GM23338 (cell line): ENCODE measurements around the gene CNTN5. TPM values are rescaled to one million over a fixed set of nuclear protein-coding genes. Genes with fewer than 3 reads are reported as not detected.

Experiments
- ATAC-seq: fragments of 200-7000 bp; cut with Tn5 transposase; 3 replicates; pipeline ENCODE4 v1.9.1; 2020
- DNase-seq: peaks from one replicate; pipeline ENCODE4 v3.0.0-alpha.2; 2015; ENCODE audit warnings: low spot score
- H2AFZ ChIP-seq: fragments of 200-600 bp; sonication (generic); 2 replicates; pipeline ENCODE4 v1.8.0; 2016; ENCODE audit warnings: antibody characterized with exemption, mild to moderate bottlenecking, moderate library complexity
- H3F3A ChIP-seq: fragments of 200-600 bp; sonication (generic); replicated peaks from 2 replicates; pipeline ENCODE4 v1.8.0; 2017; ENCODE audit warnings: antibody characterized with exemption, mixed run types, low read depth
- H3K27ac ChIP-seq: fragments of 200-600 bp; sonication (generic); 2 replicates; pipeline ENCODE4 v1.6.1; 2016; ENCODE audit warnings: low read depth
- H3K27me3 ChIP-seq: fragments of 200-600 bp; sonication (generic); 2 replicates; pipeline ENCODE4 v1.8.0; 2016; ENCODE audit warnings: mild to moderate bottlenecking, mixed run types, moderate library complexity; ENCODE audit not compliant: insufficient read depth
- H3K36me3 ChIP-seq: fragments of 200-600 bp; sonication (generic); 2 replicates; pipeline ENCODE4 v1.8.0; 2016; ENCODE audit warnings: mild to moderate bottlenecking; ENCODE audit not compliant: insufficient read depth
- H3K4me1 ChIP-seq: fragments of 200-600 bp; sonication (generic); 2 replicates; pipeline ENCODE4 v1.8.0; 2016; ENCODE audit warnings: mild to moderate bottlenecking, moderate library complexity; ENCODE audit not compliant: insufficient read depth
- H3K4me2 ChIP-seq: fragments of 200-600 bp; sonication (generic); 2 replicates; pipeline ENCODE4 v1.7.1; 2017; ENCODE audit warnings: mixed run types
- H3K4me3 ChIP-seq: fragments of 200-600 bp; sonication (generic); 2 replicates; pipeline ENCODE4 v1.6.1; 2016; ENCODE audit warnings: mixed run types
- H3K79me2 ChIP-seq: fragments of 200-600 bp; sonication (generic); replicated peaks from 2 replicates; pipeline ENCODE4 v1.8.0; 2017; ENCODE audit warnings: mild to moderate bottlenecking; ENCODE audit not compliant: insufficient read depth
- H3K9me2 ChIP-seq: fragments of 200-600 bp; sonication (generic); 2 replicates; pipeline ENCODE4 v1.8.0; 2017; ENCODE audit not compliant: insufficient read depth
- H4K20me1 ChIP-seq: fragments of 200-600 bp; sonication (generic); replicated peaks from 2 replicates; pipeline ENCODE4 v1.8.0; 2017; ENCODE audit warnings: mild to moderate bottlenecking; ENCODE audit not compliant: insufficient read depth
- H3K27ac Mint-ChIP-seq: 2 replicates; pipeline ENCODE4 v1.8.0; 2020; ENCODE audit warnings: inconsistent platforms, mild to moderate bottlenecking, moderate library complexity, mixed read lengths
- H3K27me3 Mint-ChIP-seq: 3 replicates; pipeline ENCODE4 v1.8.0; 2022; ENCODE audit warnings: low read depth, mild to moderate bottlenecking, moderate library complexity, mixed read lengths, inconsistent platforms; ENCODE audit not compliant: insufficient read depth, poor library complexity
- H3K36me3 Mint-ChIP-seq: 3 replicates; pipeline ENCODE4 v1.8.0; 2021; ENCODE audit warnings: low read depth, mild to moderate bottlenecking, inconsistent platforms, moderate library complexity, mixed read lengths
- H3K4me1 Mint-ChIP-seq: 3 replicates; pipeline ENCODE4 v1.8.0; 2020; ENCODE audit warnings: mild to moderate bottlenecking, inconsistent platforms, mixed read lengths
- H3K4me3 Mint-ChIP-seq: 3 replicates; pipeline ENCODE4 v1.8.0; 2021; ENCODE audit warnings: moderate library complexity, mild to moderate bottlenecking, inconsistent platforms, mixed read lengths
- H3K9me3 Mint-ChIP-seq: 3 replicates; pipeline ENCODE4 v1.8.0; 2020; ENCODE audit warnings: moderate library complexity, mild to moderate bottlenecking, inconsistent platforms, mixed read lengths
- CREB1 ChIP-seq: fragments of 250-450 bp; sonication (Bioruptor Pico); IDR thresholded peaks from 2 replicates; pipeline ENCODE4 v1.5.0; 2020; ENCODE audit warnings: low read depth, mild to moderate bottlenecking, moderate library complexity
- EZH2phosphoT487 ChIP-seq: fragments of 200-600 bp; sonication (generic); IDR thresholded peaks from one replicate; pipeline ENCODE4 v1.8.1; 2018; ENCODE audit warnings: antibody characterized with exemption; ENCODE audit not compliant: unreplicated experiment
- NANOG ChIP-seq: IDR thresholded peaks from 2 replicates; pipeline ENCODE4 v1.6.1; 2016; ENCODE audit warnings: antibody characterized with exemption, borderline replicate concordance
- REST ChIP-seq: IDR thresholded peaks from one replicate; pipeline ENCODE4 v1.6.1; 2018; ENCODE audit warnings: antibody characterized with exemption; ENCODE audit not compliant: unreplicated experiment
- STAT1 ChIP-seq: IDR thresholded peaks from one replicate; pipeline ENCODE4 v1.6.1; 2016; ENCODE audit warnings: antibody characterized with exemption; ENCODE audit not compliant: unreplicated experiment
- ZNF114 ChIP-seq: fragments of 250-450 bp; sonication (Bioruptor Pico); IDR thresholded peaks from 2 replicates; pipeline ENCODE4 v1.5.0; 2020; ENCODE audit warnings: mild to moderate bottlenecking, moderate library complexity
- polyA plus RNA-seq: library from polyadenylated mRNA; unstranded; fragments of >200 nt; fragmentation: Nextera tagmentation; extraction: Ambion mirVana; gene quantifications from 2 replicates; pipeline ENCODE4 v1.2.1, GENCODE V29; 2016
- total RNA-seq: library from RNA; depleted of rRNA; stranded (reverse); fragments of >200 nt; shearing (Covaris generic); gene quantifications from 2 replicates; pipeline ENCODE4 v1.2.3, GENCODE V29; 2014

CNTN5 gene
- total and polyA plus RNA-seq, 2 experiments from 2014 or later = not detected

DNA sequence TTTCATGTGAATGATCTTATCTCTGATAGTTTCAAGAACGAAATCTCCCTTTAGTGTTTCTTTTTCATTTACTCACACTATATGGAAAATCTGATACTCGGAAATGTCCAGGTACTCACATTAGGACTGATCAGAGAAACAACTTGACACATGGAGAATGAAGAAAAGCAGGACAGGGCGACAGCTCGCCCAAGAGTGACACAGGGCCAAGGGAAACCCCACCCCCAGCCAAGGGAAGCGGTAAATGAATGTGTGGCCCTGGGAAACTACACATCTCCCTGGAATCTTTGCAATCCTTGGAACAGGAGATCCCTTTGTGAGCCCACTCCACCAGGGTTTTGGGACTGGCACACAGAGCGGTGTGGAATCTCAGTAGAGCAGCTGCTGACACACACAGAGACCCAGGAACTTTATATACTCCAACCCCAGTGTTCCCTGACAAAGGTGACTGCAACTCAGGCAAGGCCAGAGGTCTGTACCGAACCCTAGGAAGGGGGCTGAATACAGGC lies 1362.7 kb downstream of the CNTN5 start:
- Mint-ChIP-seq H3K27ac (no peak overlapping the region), H3K27me3 (peaks cover 2% of the 10 kb centered on the region), H3K4me3 (no peak overlapping the region), H3K36me3 (peaks cover 4% of the 10 kb centered on the region; the same call in 2 of the 3 replicates), H3K4me1 (no peaks in the 10 kb centered on the region), H3K9me3 (peaks cover 6% of the 10 kb centered on the region; the same call in 2 of the 3 replicates)
- Histone ChIP-seq H3K36me3 (no peaks in the 10 kb centered on the region), H3K9me2 (no peaks in the 10 kb centered on the region), H3K4me2 (no peak overlapping the region), H3K4me1 (no peaks in the 10 kb centered on the region), H3K4me3 (no peak overlapping the region), H4K20me1 (no peaks in the 10 kb centered on the region), H3F3A (no peaks in the 10 kb centered on the region), H3K27ac (no peak overlapping the region), H3K27me3 (no peaks in the 10 kb centered on the region), H2AFZ (no peak overlapping the region), H3K79me2 (no peaks in the 10 kb centered on the region)
- ATAC-seq (no peak), DNase-seq (no peak)
- TF ChIP-seq REST (no peak), CREB1 (CRISPR knock-in tag) (no peak)

- ATAC-seq (no peak), DNase-seq (no peak)
- H4K20me1 ChIP-seq = no peaks in the 10 kb centered on the region
- H3K79me2 ChIP-seq = no peaks in the 10 kb centered on the region
- no peaks in the 10 kb centered on the region for H3K4me1 Mint-ChIP-seq
- H3F3A ChIP-seq = no peaks in the 10 kb centered on the region
- no peaks in the 10 kb centered on the region for H3K27me3 Mint-ChIP-seq
- H3K4me1 ChIP-seq = no peaks in the 10 kb centered on the region
- H3K4me2 ChIP-seq = no peak overlapping the region
- H2AFZ ChIP-seq = no peak overlapping the region
- H3K4me3 ChIP-seq = no peak overlapping the region
- TF ChIP-seq REST (no peak), EZH2phosphoT487 (no peak), STAT1 (no peak), ZNF114 (CRISPR knock-in tag) (no peak), NANOG (no peak)
- no peaks in the 10 kb centered on the region for H3K36me3 Mint-ChIP-seq
- H3K9me2 ChIP-seq = 0 out of 2 replicates have a peak, but pooled peaks cover 2% of the 10 kb centered on the region
- no peak overlapping the region for H3K27ac Mint-ChIP-seq
- H3K27ac ChIP-seq = no peak overlapping the region
- no peaks in the 10 kb centered on the region for H3K9me3 Mint-ChIP-seq
- H3K27me3 ChIP-seq = no peaks in the 10 kb centered on the region
- no peaks in the 10 kb centered on the region for H3K36me3 ChIP-seq
- no peak overlapping the region for H3K4me3 Mint-ChIP-seq
Measured at GRCh38 chr11:100396266-100396665, 1375.5 kb downstream of the CNTN5 start.
